Erythroblast (primary cell): ENCODE data around the gene GPS1.

Source experiments
- GATA1 ChIP-seq: IDR thresholded peaks from 2 replicates; pipeline ENCODE4 v1.6.1; 2011; ENCODE audit warnings: low read depth, mild to moderate bottlenecking, control low read depth, low read length, moderate library complexity
- POLR2A ChIP-seq: IDR thresholded peaks from 2 replicates; pipeline ENCODE4 v1.6.1; 2011; ENCODE audit warnings: mild to moderate bottlenecking, low read length

DNA sequence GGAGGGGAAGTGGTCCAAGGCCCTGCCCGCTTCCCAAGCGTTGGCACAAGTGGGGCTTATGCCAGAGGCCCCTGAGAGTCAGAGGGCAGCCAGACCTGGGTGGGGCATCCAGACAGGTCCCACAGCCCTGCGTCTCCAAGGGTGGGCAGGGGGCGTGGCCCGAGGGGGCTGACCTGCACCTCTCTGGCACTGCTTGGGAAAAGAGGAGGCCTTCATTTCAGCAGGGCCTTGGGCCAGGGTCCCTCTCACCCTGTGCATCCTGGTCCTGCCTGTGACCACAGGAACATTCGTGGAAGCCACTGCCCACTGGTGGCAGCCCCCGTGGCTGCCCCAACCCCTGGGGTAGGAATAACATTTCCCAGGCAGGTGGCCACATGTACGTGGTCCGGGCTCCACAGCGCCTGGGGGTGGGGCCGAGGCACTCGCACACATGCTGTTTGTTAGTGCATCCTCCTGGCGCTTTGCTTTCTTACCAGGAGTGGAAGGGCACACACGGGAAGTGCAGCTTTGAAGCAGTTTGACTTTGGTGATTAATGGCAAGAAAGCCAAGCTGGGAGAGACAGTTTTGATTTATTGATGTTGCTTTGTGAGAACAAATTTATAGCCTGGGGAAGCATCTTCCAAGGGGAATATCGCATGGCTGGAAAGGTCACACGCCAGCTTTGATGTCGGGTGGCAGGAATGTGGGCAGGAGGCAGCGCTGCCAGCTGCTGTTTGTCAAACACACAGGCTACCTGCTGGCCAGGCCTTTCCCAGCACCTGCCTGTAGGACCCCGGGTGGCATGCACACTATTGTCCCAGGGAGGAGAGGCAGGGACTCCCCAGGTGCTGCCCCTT is 33.3 kb upstream of the GPS1 start:
- no peak for TF ChIP-seq GATA1
- no peak for TF ChIP-seq POLR2A
